Measurements from ENCODE around the gene MIDN. TPM values are rescaled to one million over a fixed set of nuclear protein-coding genes. Genes with fewer than 3 reads are reported as not detected.

MIDN gene
- total RNA-seq, 1 experiment from 2014 or later, result 5.8 TPM

- in situ Hi-C loops (cut with HindIII; ENCODE audit: low pct_unique_long_range_greater_than_20kb, low sequenced_read_pairs), result no loop called here
- no peak for DNase-seq (ENCODE audit: low read depth)
Observed at GRCh38 chr19:1219786-1220476, 28.5 kb upstream of the MIDN start.

- DNase-seq (ENCODE audit: low read depth), result no peak
- in situ Hi-C loops (cut with HindIII; ENCODE audit: low pct_unique_long_range_greater_than_20kb, low sequenced_read_pairs), result no loop called here
Observed at GRCh38 chr19:1220477-1220930, 27.9 kb upstream of the MIDN start.

- no peak for DNase-seq (ENCODE audit: low read depth)
- in situ Hi-C loops (cut with HindIII; ENCODE audit: low pct_unique_long_range_greater_than_20kb, low sequenced_read_pairs), result no loop called here
Observed at GRCh38 chr19:1220976-1221903, 27.1 kb upstream of the MIDN start.

GRCh38 chr19:1221904-1222255, 26.5 kb upstream of the MIDN start:
- no peak for DNase-seq (ENCODE audit: low read depth)
- in situ Hi-C loops (cut with HindIII; ENCODE audit: low pct_unique_long_range_greater_than_20kb, low sequenced_read_pairs), result no loop called here

GRCh38 chr19:1222394-1222793, 26.0 kb upstream of the MIDN start:
- in situ Hi-C loops (cut with HindIII; ENCODE audit: low pct_unique_long_range_greater_than_20kb, low sequenced_read_pairs), result no loop called here
- no peak for DNase-seq (ENCODE audit: low read depth)

- DNase-seq (ENCODE audit: low read depth), result no peak
Observed at GRCh38 chr19:1223018-1223855, 25.1 kb upstream of the MIDN start.

GRCh38 chr19:1224047-1224825, 24.1 kb upstream of the MIDN start:
- in situ Hi-C loops (cut with HindIII; ENCODE audit: low pct_unique_long_range_greater_than_20kb, low sequenced_read_pairs), result no loop called here
- no peak for DNase-seq (ENCODE audit: low read depth)

More at GRCh38 chr19:1223018-1223855, 25.1 kb upstream of the MIDN start:
- in situ Hi-C loops (cut with HindIII; ENCODE audit: low pct_unique_long_range_greater_than_20kb, low sequenced_read_pairs), result no loop called here

GRCh38 chr19:1224847-1225246, 23.5 kb upstream of the MIDN start:
- DNase-seq (ENCODE audit: low read depth), result no peak
- in situ Hi-C loops (cut with HindIII; ENCODE audit: low pct_unique_long_range_greater_than_20kb, low sequenced_read_pairs), result no loop called here

- in situ Hi-C loops (cut with HindIII; ENCODE audit: low pct_unique_long_range_greater_than_20kb, low sequenced_read_pairs), result no loop called here
- DNase-seq (ENCODE audit: low read depth), result no peak
Observed at GRCh38 chr19:1225440-1226226, 22.8 kb upstream of the MIDN start.

GRCh38 chr19:1226227-1226518, 22.2 kb upstream of the MIDN start:
- in situ Hi-C loops (cut with HindIII; ENCODE audit: low pct_unique_long_range_greater_than_20kb, low sequenced_read_pairs), result no loop called here
- no peak for DNase-seq (ENCODE audit: low read depth)

GRCh38 chr19:1226522-1227303, 21.7 kb upstream of the MIDN start:
- DNase-seq (ENCODE audit: low read depth), result no peak

GRCh38 chr19:1227304-1228054, 20.9 kb upstream of the MIDN start:
- DNase-seq (ENCODE audit: low read depth), result no peak
- in situ Hi-C loops (cut with HindIII; ENCODE audit: low pct_unique_long_range_greater_than_20kb, low sequenced_read_pairs), result no loop called here

More at GRCh38 chr19:1226522-1227303, 21.7 kb upstream of the MIDN start:
- in situ Hi-C loops (cut with HindIII; ENCODE audit: low pct_unique_long_range_greater_than_20kb, low sequenced_read_pairs), result no loop called here

- DNase-seq (ENCODE audit: low read depth), result no peak
- in situ Hi-C loops (cut with HindIII; ENCODE audit: low pct_unique_long_range_greater_than_20kb, low sequenced_read_pairs), result no loop called here
Observed at GRCh38 chr19:1228161-1228957, 20.0 kb upstream of the MIDN start.

- no peak for DNase-seq (ENCODE audit: low read depth)
- in situ Hi-C loops (cut with HindIII; ENCODE audit: low pct_unique_long_range_greater_than_20kb, low sequenced_read_pairs), result no loop called here
Observed at GRCh38 chr19:1229056-1229923, 19.1 kb upstream of the MIDN start.

Data from Caki2 (cell line).